ENCODE data around the gene SYNDIG1.

The SYNDIG1 gene

GRCh38 chr20:24469116-24469893 is at the start of gene SYNDIG1:
TSS of gene SYNDIG1 (plus strand) at chr20:24469629. CDS start at chr20:24543098, 73,469 bp downstream.
- no peak for DNase-seq (ENCODE audit: low spot score)

- no peak for DNase-seq (ENCODE audit: low spot score)
Observed at GRCh38 chr20:24419786-24420185, 49.6 kb upstream of the SYNDIG1 start.

GRCh38 chr20:24420567-24420966 is 48.9 kb upstream of the SYNDIG1 start:
- DNase-seq (ENCODE audit: low spot score) = no peak

- DNase-seq (ENCODE audit: low spot score) = no peak
Observed at GRCh38 chr20:24421071-24421470, 48.4 kb upstream of the SYNDIG1 start.

- DNase-seq (ENCODE audit: low spot score) = no peak
Observed at GRCh38 chr20:24422091-24422760, 47.2 kb upstream of the SYNDIG1 start.

GRCh38 chr20:24423390-24424313 is 45.8 kb upstream of the SYNDIG1 start:
- no peak for DNase-seq (ENCODE audit: low spot score)

GRCh38 chr20:24425523-24426135 is 43.8 kb upstream of the SYNDIG1 start:
- DNase-seq (ENCODE audit: low spot score) = no peak

GRCh38 chr20:24431279-24432045 is 38.0 kb upstream of the SYNDIG1 start:
- DNase-seq (ENCODE audit: low spot score) = no peak

- DNase-seq (ENCODE audit: low spot score) = no peak
Observed at GRCh38 chr20:24432046-24432442, 37.4 kb upstream of the SYNDIG1 start.

- DNase-seq (ENCODE audit: low spot score) = no peak
Observed at GRCh38 chr20:24436160-24436559, 33.3 kb upstream of the SYNDIG1 start.

GRCh38 chr20:24437196-24438082 is 32.0 kb upstream of the SYNDIG1 start:
- DNase-seq (ENCODE audit: low spot score) = no peak

GRCh38 chr20:24438331-24438730 is 31.1 kb upstream of the SYNDIG1 start:
- DNase-seq (ENCODE audit: low spot score) = no peak

GRCh38 chr20:24439737-24440387 is 29.6 kb upstream of the SYNDIG1 start:
- DNase-seq (ENCODE audit: low spot score) = no peak

GRCh38 chr20:24441661-24442060 is 27.8 kb upstream of the SYNDIG1 start:
- no peak for DNase-seq (ENCODE audit: low spot score)

- no peak for DNase-seq (ENCODE audit: low spot score)
Observed at GRCh38 chr20:24442909-24443308, 26.5 kb upstream of the SYNDIG1 start.

- no peak for DNase-seq (ENCODE audit: low spot score)
Observed at GRCh38 chr20:24443436-24443835, 26.0 kb upstream of the SYNDIG1 start.

GRCh38 chr20:24444526-24445190 is 24.8 kb upstream of the SYNDIG1 start:
- DNase-seq (ENCODE audit: low spot score) = no peak

- DNase-seq (ENCODE audit: low spot score) = no peak
Observed at GRCh38 chr20:24445510-24446170, 23.8 kb upstream of the SYNDIG1 start.

- no peak for DNase-seq (ENCODE audit: low spot score)
Observed at GRCh38 chr20:24446811-24447210, 22.6 kb upstream of the SYNDIG1 start.
